Bronchial epithelial cell (primary cell): ENCODE measurements around the gene CNTROB. TPM values are rescaled to one million over a fixed set of nuclear protein-coding genes. Genes with fewer than 3 reads are reported as not detected.
A peak's percentile ranks its signal among the peaks of the same experiment; 100 is the strongest.

ENCODE experiments used
- DNase-seq: peaks from one replicate; pipeline ENCODE4 v3.0.0-alpha.2; 2010; ENCODE audit warnings: low read depth
- FAIRE-seq: peaks from 2 replicates; lab custom pipeline; 2011; peaks lifted over from hg19 to GRCh38; lab: Jason Lieb, UNC
- H3K27me3 ChIP-seq: 2 replicates; pipeline ENCODE4 v1.5.1; 2011; ENCODE audit warnings: low read length; ENCODE audit not compliant: control insufficient read depth, insufficient read depth
- H3K36me3 ChIP-seq: 2 replicates; pipeline ENCODE4 v1.5.1; 2011; ENCODE audit warnings: low read length; ENCODE audit not compliant: control insufficient read depth, insufficient read depth
- H3K4me3 ChIP-seq: 2 replicates; pipeline ENCODE4 v1.5.1; 2011; ENCODE audit warnings: mild to moderate bottlenecking, low read depth, low read length, control low read depth
- total RNA-seq: library from RNA; depleted of rRNA; stranded (reverse); fragments of >200 nt; gene quantifications from 2 replicates; pipeline ENCODE4 v1.2.1, GENCODE V29; 2014
- TF ChIP-seq, protein P1 (sequence below): IDR thresholded peaks from 2 replicates; pipeline ENCODE4 v1.5.1; 2011; ENCODE audit warnings: mild to moderate bottlenecking, moderate library complexity, low read length, control low read depth, inconsistent platforms; ENCODE audit not compliant: insufficient read depth, severe bottlenecking

The CNTROB gene
- total RNA-seq, 1 donor from 2014 or later = 8.2 TPM

DNA sequence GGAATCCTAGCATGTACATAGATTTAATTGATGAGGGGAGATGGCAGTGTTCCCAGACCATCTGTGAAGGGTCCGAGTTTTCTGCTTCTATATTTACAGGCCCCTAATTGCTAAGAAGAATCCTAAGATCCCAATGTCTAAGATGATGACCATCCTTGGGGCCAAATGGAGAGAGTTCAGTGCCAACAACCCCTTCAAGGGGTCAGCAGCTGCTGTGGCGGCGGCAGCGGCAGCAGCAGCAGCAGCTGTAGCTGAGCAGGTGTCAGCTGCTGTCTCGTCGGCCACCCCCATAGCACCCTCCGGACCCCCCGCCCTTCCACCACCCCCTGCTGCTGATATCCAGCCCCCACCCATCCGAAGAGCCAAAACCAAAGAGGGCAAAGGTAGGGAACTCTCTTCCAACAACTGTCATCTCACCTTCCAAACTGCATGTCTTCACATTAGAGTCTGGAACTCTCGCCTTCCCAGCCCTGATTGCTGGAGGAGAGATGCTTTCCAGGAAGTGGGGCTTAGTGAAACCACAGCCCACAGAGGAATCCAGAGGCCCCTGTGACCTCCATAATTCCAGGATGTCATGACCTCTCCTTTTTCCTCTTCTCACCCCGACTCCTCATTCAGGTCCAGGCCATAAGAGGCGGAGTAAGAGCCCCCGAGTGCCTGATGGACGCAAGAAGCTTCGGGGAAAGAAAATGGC is 38.7 kb upstream of the CNTROB start:
- DNase-seq (no peak), FAIRE-seq (no peak)
- TF ChIP-seq, protein P1, sequence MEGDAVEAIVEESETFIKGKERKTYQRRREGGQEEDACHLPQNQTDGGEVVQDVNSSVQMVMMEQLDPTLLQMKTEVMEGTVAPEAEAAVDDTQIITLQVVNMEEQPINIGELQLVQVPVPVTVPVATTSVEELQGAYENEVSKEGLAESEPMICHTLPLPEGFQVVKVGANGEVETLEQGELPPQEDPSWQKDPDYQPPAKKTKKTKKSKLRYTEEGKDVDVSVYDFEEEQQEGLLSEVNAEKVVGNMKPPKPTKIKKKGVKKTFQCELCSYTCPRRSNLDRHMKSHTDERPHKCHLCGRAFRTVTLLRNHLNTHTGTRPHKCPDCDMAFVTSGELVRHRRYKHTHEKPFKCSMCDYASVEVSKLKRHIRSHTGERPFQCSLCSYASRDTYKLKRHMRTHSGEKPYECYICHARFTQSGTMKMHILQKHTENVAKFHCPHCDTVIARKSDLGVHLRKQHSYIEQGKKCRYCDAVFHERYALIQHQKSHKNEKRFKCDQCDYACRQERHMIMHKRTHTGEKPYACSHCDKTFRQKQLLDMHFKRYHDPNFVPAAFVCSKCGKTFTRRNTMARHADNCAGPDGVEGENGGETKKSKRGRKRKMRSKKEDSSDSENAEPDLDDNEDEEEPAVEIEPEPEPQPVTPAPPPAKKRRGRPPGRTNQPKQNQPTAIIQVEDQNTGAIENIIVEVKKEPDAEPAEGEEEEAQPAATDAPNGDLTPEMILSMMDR = no peak
- peaks cover 51% of the 10 kb centered on the region for H3K36me3 ChIP-seq
- H3K27me3 ChIP-seq = no peaks in the 10 kb centered on the region
- no peak overlapping the region for H3K4me3 ChIP-seq

DNA sequence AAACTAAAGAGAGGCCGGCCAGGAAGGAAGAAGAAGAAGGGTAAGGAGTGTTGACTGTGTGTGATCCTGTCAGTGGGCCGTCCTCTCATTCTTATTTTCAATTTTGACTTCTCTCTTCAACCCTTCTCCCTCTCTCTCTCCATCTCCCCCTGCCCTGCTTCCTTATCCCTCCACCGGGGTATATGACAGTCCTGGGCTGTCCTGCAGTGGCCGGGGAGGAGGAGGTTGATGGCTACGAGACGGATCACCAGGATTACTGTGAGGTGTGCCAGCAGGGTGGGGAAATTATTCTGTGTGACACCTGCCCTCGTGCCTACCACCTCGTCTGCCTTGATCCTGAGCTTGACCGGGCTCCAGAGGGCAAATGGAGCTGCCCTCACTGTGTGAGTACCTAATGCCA is 37.8 kb upstream of the CNTROB start:
- Histone ChIP-seq H3K27me3 (no peaks in the 10 kb centered on the region), H3K36me3 (peaks cover 60% of the 10 kb centered on the region), H3K4me3 (no peak overlapping the region)
- DNase-seq = no peak
- TF ChIP-seq, protein P1 = no peak
- FAIRE-seq = no peak

DNA sequence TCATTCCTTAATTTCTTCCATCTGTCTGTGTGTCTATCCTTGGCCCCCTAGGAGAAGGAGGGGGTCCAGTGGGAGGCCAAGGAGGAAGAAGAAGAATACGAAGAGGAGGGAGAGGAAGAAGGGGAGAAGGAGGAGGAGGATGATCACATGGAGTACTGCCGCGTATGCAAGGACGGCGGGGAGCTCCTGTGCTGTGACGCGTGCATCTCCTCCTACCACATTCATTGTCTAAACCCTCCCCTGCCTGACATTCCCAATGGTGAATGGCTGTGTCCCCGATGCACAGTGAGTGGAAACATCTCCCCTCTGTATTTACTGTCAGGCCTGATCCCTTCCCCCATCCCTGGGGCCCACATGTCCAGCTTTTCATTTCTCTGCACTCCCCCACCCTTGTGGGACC is 37.1 kb upstream of the CNTROB start:
- TF ChIP-seq, protein P1 = no peak

DNA sequence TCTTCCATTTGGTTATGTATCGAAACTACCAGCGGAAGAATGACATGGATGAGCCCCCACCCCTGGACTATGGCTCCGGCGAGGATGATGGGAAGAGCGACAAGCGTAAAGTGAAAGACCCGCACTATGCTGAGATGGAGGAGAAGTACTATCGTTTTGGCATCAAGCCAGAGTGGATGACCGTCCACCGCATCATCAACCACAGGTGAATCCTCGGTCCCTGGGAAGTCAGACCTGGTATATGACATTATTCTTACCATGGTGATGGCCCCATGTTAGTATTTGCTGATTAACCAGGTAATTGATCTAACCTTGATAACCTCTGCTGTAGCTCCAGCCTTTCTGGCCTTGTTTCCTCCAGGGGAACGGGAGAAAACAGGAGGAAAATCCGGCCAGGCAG is 34.9 kb upstream of the CNTROB start:
- no peak for FAIRE-seq
- H3K36me3 ChIP-seq = peaks cover 63% of the 10 kb centered on the region
- H3K27me3 ChIP-seq = no peaks in the 10 kb centered on the region
- H3K4me3 ChIP-seq = no peak overlapping the region
- TF ChIP-seq, protein P1 = no peak
- no peak for DNase-seq

More for the DNA sequence above, 37.1 kb upstream of the CNTROB start:
- Histone ChIP-seq H3K4me3 (no peak overlapping the region), H3K27me3 (no peaks in the 10 kb centered on the region), H3K36me3 (peaks cover 61% of the 10 kb centered on the region)
- DNase-seq (no peak), FAIRE-seq (no peak)

DNA sequence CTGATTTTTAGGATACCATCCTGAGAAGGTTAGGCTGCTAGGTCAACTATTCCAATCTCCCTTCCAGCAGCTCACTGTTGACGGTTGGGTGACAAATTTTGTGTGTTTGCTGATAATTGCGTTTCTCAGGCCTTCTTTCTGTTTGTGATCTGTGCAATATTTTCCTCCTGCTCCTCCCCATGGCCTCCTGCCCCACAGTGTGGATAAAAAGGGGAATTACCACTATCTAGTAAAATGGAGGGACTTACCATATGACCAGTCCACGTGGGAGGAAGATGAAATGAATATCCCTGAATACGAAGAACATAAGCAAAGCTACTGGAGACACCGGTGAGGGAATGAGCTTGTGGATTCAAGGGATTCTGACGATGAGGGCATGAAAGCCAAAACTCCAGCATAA is 34.2 kb upstream of the CNTROB start:
- peak; percentile 50 for DNase-seq
- Histone ChIP-seq H3K4me3 (no peak overlapping the region), H3K27me3 (no peaks in the 10 kb centered on the region), H3K36me3 (peaks cover 67% of the 10 kb centered on the region)
- FAIRE-seq = peak; percentile 73
- TF ChIP-seq, protein P1 = peak; percentile 39
